HG03066 (cell line): ENCODE measurements around the gene STEAP3.

ENCODE experiments used
- ATAC-seq: cut with Tn5 transposase; IDR thresholded peaks from one replicate; pipeline ENCODE4 v1.9.1; 2021; ENCODE audit warnings: low read depth; ENCODE audit not compliant: unreplicated experiment

STEAP3 gene

GRCh38 chr2:119225105-119225865 is 1.7 kb downstream of the STEAP3 start:
- no peak for ATAC-seq

- ATAC-seq: no peak
Measured at GRCh38 chr2:119225926-119226325, 2.3 kb downstream of the STEAP3 start.

- no peak for ATAC-seq
Measured at GRCh38 chr2:119227346-119227745, 3.7 kb downstream of the STEAP3 start.

GRCh38 chr2:119228136-119228535 is 4.5 kb downstream of the STEAP3 start:
- no peak for ATAC-seq

- ATAC-seq: no peak
Measured at GRCh38 chr2:119228964-119229363, 5.3 kb downstream of the STEAP3 start.

GRCh38 chr2:119229716-119230115 is 6.1 kb downstream of the STEAP3 start:
- no peak for ATAC-seq

GRCh38 chr2:119230219-119231185 is 6.9 kb downstream of the STEAP3 start:
- no peak for ATAC-seq

GRCh38 chr2:119231975-119232665 is 8.5 kb downstream of the STEAP3 start:
- no peak for ATAC-seq

GRCh38 chr2:119232666-119232993 is 9.0 kb downstream of the STEAP3 start:
- no peak for ATAC-seq

- ATAC-seq: no peak
Measured at GRCh38 chr2:119233326-119234020, 9.8 kb downstream of the STEAP3 start.

- no peak for ATAC-seq
Measured at GRCh38 chr2:119234021-119235019, 10.7 kb downstream of the STEAP3 start.

- ATAC-seq: no peak
Measured at GRCh38 chr2:119236796-119237195, 13.2 kb downstream of the STEAP3 start.

GRCh38 chr2:119240311-119241204 is 16.9 kb downstream of the STEAP3 start:
- ATAC-seq: no peak

GRCh38 chr2:119241205-119241532 is 17.5 kb downstream of the STEAP3 start:
- no peak for ATAC-seq

GRCh38 chr2:119242276-119243119 is 18.9 kb downstream of the STEAP3 start:
- ATAC-seq: no peak

GRCh38 chr2:119243621-119244020 is 20.0 kb downstream of the STEAP3 start:
- ATAC-seq: no peak

- no peak for ATAC-seq
Measured at GRCh38 chr2:119245076-119245840, 21.6 kb downstream of the STEAP3 start.
